HS-5 (cell line): ENCODE results near the gene BBOF1.
A peak's percentile ranks its signal among the peaks of the same experiment; 100 is the strongest.

Source experiments
- DNase-seq: peaks from one replicate; pipeline ENCODE4 v3.0.0-alpha.2; 2012; ENCODE audit warnings: low read depth

BBOF1 gene

DNA sequence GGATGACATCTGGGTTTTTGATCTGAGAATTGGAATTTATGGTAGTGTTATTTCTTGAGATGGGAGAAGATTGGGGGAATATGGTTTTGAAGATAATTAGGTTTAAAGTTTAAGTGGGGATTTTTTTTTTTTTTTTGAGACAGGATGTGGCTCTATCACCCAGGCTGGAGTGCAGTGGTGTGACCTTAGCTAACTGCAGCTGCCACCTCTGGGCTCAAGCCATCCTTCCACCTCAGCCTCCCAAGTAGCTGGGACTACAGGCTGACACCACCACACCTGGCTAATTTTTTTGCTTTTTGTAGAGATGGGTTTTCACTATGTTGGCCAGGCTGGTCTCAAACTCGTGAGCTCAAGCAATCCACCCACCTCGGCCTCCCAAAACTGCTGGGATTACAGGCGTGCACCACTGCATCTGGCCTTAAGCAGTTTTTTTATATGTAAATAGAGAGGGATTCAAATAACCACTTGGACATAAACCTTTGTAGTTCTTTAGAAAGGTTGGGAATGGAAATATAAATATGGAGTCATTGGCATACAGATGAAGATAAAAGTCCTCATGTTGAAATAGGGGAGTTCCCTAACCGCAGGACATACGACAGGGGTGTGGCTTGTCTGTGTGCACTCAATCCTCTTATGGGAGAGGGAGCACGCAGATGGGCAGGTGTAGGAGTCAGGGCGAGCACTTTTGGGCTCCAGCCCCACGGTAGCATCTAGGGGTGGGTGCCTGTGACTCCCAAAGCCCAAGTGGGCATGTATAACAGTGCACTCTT, 70.3 kb downstream of the BBOF1 start:
- no peak for DNase-seq

GRCh38 chr14:74105381-74105780, 86.2 kb downstream of the BBOF1 start:
- no peak for DNase-seq

DNA sequence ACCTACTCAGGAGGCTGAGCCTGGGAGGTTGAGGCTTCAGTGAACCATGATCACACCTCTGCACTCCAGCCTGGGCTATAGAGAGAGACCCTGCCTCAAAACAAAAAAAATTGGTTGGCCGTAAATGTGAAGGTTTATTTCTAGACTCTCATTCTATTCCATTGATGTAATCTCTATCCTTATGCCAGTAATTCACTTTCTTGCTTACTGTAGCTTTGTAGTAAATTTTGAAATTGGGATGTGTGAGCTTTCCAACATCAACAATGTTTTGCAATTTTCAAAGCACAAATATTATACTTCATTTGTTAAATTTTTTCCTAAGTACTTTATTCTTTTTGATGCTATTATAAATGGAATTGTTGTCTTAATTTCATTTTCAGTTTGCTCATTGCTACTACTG, 90.2 kb downstream of the BBOF1 start:
- DNase-seq = no peak

- DNase-seq = peak; percentile 6
Measured at GRCh38 chr14:74111395-74112216, 92.5 kb downstream of the BBOF1 start.
